ENCODE data around the gene SIPA1. TPM values are rescaled to one million over a fixed set of nuclear protein-coding genes. Genes with fewer than 3 reads are reported as not detected.

The SIPA1 gene
- total RNA-seq, 1 experiment from 2014 or later: 65.4 TPM

GRCh38 chr11:65619281-65619928, 18.5 kb upstream of the SIPA1 start (continued):
- TF ChIP-seq, protein P1, sequence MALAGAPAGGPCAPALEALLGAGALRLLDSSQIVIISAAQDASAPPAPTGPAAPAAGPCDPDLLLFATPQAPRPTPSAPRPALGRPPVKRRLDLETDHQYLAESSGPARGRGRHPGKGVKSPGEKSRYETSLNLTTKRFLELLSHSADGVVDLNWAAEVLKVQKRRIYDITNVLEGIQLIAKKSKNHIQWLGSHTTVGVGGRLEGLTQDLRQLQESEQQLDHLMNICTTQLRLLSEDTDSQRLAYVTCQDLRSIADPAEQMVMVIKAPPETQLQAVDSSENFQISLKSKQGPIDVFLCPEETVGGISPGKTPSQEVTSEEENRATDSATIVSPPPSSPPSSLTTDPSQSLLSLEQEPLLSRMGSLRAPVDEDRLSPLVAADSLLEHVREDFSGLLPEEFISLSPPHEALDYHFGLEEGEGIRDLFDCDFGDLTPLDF (CRISPR knock-in tag; IDR thresholded peaks at IDR 0.05): no peak
- TF ChIP-seq OVOL2 (CRISPR knock-in tag; IDR thresholded peaks at IDR 0.05; ENCODE audit: borderline replicate concordance): no peak
- no peak for TF ChIP-seq GABPB1 (CRISPR knock-in tag; IDR thresholded peaks at IDR 0.05)
- no peak for TF ChIP-seq CREB1 (CRISPR knock-in tag; IDR thresholded peaks at IDR 0.05)
- TF ChIP-seq ELF4 (CRISPR knock-in tag; IDR thresholded peaks at IDR 0.05; ENCODE audit: low read depth): no peak
- no peak for TF ChIP-seq MLX (CRISPR knock-in tag; IDR thresholded peaks at IDR 0.05)
- TF ChIP-seq, protein P2, sequence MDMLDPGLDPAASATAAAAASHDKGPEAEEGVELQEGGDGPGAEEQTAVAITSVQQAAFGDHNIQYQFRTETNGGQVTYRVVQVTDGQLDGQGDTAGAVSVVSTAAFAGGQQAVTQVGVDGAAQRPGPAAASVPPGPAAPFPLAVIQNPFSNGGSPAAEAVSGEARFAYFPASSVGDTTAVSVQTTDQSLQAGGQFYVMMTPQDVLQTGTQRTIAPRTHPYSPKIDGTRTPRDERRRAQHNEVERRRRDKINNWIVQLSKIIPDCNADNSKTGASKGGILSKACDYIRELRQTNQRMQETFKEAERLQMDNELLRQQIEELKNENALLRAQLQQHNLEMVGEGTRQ (CRISPR knock-in tag; IDR thresholded peaks at IDR 0.05): no peak

DNA sequence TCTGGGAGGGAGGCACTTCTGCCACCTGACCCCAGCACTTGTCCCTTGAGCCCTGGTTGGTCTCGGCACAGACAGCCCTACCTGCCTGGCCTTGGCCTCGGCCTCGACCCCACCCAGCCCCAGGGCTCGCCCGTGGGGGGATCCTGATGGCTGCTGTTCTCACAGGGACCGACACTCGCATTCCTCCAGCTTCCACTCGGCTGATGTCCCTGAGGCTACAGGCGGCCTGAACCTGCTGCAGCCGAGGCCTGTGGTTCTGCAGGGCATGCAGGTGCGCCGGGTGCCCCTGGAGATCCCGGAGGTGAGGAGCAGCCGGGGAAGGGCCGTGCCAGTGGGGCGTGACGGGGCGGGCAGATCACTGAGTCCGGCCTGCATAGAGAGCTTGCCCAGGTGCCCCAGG, 17.2 kb upstream of the SIPA1 start:
- ChIA-PET CTCF (no interaction called here), POLR2A (no interaction called here)
- H3K27me3 Mint-ChIP-seq (ENCODE audit: low read depth): no peaks in the 10 kb centered on the region
- DNase-seq (ENCODE audit: low spot score) (no peak), ATAC-seq (no peak)
- H3K4me1 Mint-ChIP-seq: peaks cover 8% of the 10 kb centered on the region
- H3K9me3 Mint-ChIP-seq: no peaks in the 10 kb centered on the region
- no peak overlapping the region for H3K27ac Mint-ChIP-seq
- H3K4me3 Mint-ChIP-seq: no peak overlapping the region
- peaks cover 19% of the 10 kb centered on the region for H3K36me3 Mint-ChIP-seq
- TF ChIP-seq MLX (CRISPR knock-in tag; IDR thresholded peaks at IDR 0.05): no peak
- no peak for TF ChIP-seq ZNF416 (CRISPR knock-in tag; IDR thresholded peaks at IDR 0.05)
- no peak for TF ChIP-seq RORB (CRISPR knock-in tag; IDR thresholded peaks at IDR 0.05)
- TF ChIP-seq, protein P2 (CRISPR knock-in tag; IDR thresholded peaks at IDR 0.05): no peak
- no peak for TF ChIP-seq ZNF121 (CRISPR knock-in tag; IDR thresholded peaks at IDR 0.05)
- no peak for TF ChIP-seq ESRRA (CRISPR knock-in tag; IDR thresholded peaks at IDR 0.05; ENCODE audit: borderline replicate concordance)
- TF ChIP-seq MAX (CRISPR knock-in tag; IDR thresholded peaks at IDR 0.05): no peak
- no peak for TF ChIP-seq AFF4 (CRISPR knock-in tag; IDR thresholded peaks at IDR 0.05; ENCODE audit: borderline replicate concordance)
- TF ChIP-seq CDX4 (CRISPR knock-in tag; IDR thresholded peaks at IDR 0.05; ENCODE audit: borderline replicate concordance): no peak
- TF ChIP-seq, protein P3, sequence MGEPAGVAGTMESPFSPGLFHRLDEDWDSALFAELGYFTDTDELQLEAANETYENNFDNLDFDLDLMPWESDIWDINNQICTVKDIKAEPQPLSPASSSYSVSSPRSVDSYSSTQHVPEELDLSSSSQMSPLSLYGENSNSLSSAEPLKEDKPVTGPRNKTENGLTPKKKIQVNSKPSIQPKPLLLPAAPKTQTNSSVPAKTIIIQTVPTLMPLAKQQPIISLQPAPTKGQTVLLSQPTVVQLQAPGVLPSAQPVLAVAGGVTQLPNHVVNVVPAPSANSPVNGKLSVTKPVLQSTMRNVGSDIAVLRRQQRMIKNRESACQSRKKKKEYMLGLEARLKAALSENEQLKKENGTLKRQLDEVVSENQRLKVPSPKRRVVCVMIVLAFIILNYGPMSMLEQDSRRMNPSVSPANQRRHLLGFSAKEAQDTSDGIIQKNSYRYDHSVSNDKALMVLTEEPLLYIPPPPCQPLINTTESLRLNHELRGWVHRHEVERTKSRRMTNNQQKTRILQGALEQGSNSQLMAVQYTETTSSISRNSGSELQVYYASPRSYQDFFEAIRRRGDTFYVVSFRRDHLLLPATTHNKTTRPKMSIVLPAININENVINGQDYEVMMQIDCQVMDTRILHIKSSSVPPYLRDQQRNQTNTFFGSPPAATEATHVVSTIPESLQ (CRISPR knock-in tag; IDR thresholded peaks at IDR 0.05): no peak
- TF ChIP-seq E2F5 (CRISPR knock-in tag; IDR thresholded peaks at IDR 0.05): no peak
- no peak for TF ChIP-seq HMGA2 (CRISPR knock-in tag; IDR thresholded peaks at IDR 0.05)
- no peak for TF ChIP-seq TP53 (CRISPR knock-in tag; IDR thresholded peaks at IDR 0.05)
- no peak for TF ChIP-seq FOXP4 (CRISPR knock-in tag; IDR thresholded peaks at IDR 0.05)
- TF ChIP-seq ZNF232 (CRISPR knock-in tag; IDR thresholded peaks at IDR 0.05): no peak

Data from WTC11 (cell line).